Gastroesophageal sphincter (tissue), 3 donors: Measurements from ENCODE around the gene LTBP1.

Experiments used
- CTCF ChIP-seq, 4 experiments: fragments of 200-600 bp in 2 of 4; fragments of 450-650 bp in 2 of 4; sonication (generic) in 1 of 4; IDR thresholded peaks; one replicate each; pipeline ENCODE4 v1.5.1; 2017 to 2019; ENCODE audit warnings: antibody characterized with exemption in 4 of 4, mild to moderate bottlenecking in 2 of 4, moderate library complexity in 2 of 4
- EP300 ChIP-seq: sonication (generic); formaldehyde crosslinking; IDR thresholded peaks from one replicate; pipeline ENCODE4 v1.6.1; 2017; ENCODE audit warnings: antibody characterized with exemption, mild to moderate bottlenecking
- POLR2AphosphoS5 ChIP-seq: sonication (generic); formaldehyde crosslinking; IDR thresholded peaks from one replicate; pipeline ENCODE4 v1.6.1; 2017; ENCODE audit warnings: antibody characterized with exemption

GRCh38 chr2:32930436-32930835 is 16.3 kb upstream of the LTBP1 start:
- TF ChIP-seq CTCF (IDR thresholded peaks at IDR 0.05) (no peak), POLR2AphosphoS5 (no peak), EP300 (no peak)
